ENCODE results near the gene SEMA5A. TPM values are rescaled to one million over a fixed set of nuclear protein-coding genes. Genes with fewer than 3 reads are reported as not detected.

SEMA5A gene
- total RNA-seq, 1 donor from 2014 or later = 9.3 TPM

GRCh38 chr5:8997542-8998070 is 548.3 kb downstream of the SEMA5A start:
- H3K9me3 ChIP-seq = no peaks in the 10 kb centered on the region
- TF ChIP-seq CTCF (IDR thresholded peaks at IDR 0.05) = no peak
- TF ChIP-seq POLR2AphosphoS5 (IDR thresholded peaks at IDR 0.05; ENCODE audit: insufficient read depth in 1 of 2, low read depth in 1 of 2) = no peak
- no peak for TF ChIP-seq POLR2A (IDR thresholded peaks at IDR 0.05)
- intact Hi-C loops (cut with DNase I) = loop anchor here (5.0 kb wide), 1 partner anchor 1520 kb away; no protein-coding TSS in a partner anchor
- no peaks in the 10 kb centered on the region for H3K4me1 ChIP-seq
- no peaks in the 10 kb centered on the region for H3K36me3 ChIP-seq
- no peak overlapping the region for H3K4me3 ChIP-seq
- no peak for DNase-seq (ENCODE audit: extremely low spot score in 2 of 2)
- H3K27me3 ChIP-seq = no peaks in the 10 kb centered on the region
- H3K27ac ChIP-seq = no peak overlapping the region

GRCh38 chr5:8993031-8993430 is 552.8 kb downstream of the SEMA5A start:
- Histone ChIP-seq H3K36me3 (no peaks in the 10 kb centered on the region), H3K4me1 (no peaks in the 10 kb centered on the region), H3K4me3 (no peak overlapping the region), H3K27ac (no peak overlapping the region), H3K9me3 (no peaks in the 10 kb centered on the region), H3K27me3 (no peaks in the 10 kb centered on the region)
- TF ChIP-seq CTCF (IDR thresholded peaks at IDR 0.05) (no peak), POLR2A (IDR thresholded peaks at IDR 0.05) (no peak), POLR2AphosphoS5 (IDR thresholded peaks at IDR 0.05; ENCODE audit: insufficient read depth in 1 of 2, low read depth in 1 of 2) (no peak)
- DNase-seq (ENCODE audit: extremely low spot score in 2 of 2) = no peak
- intact Hi-C loops (cut with DNase I) = no loop called here

Small RNAs within 50 kb of the gene (microRNA-seq; reads per million reads assigned to microRNA genes)
- 3.4 reads per million for gene MIR4636 (ENCODE audit: borderline number of aligned reads, borderline replicate concordance)

Small RNAs within 50 kb of the gene (small RNA-seq; reads per million reads assigned to genes)
- gene MIR4636 (not detected), gene SNORD123 (322 reads per million, percentile 98 among the genes with 10 or more reads in this experiment)

Other genes with a start within 250 kb of the SEMA5A start
- not detected for gene TAS2R1, start 84.3 kb upstream of the SEMA5A start, total RNA-seq